ENCODE measurements around the gene OPRL1. TPM values are rescaled to one million over a fixed set of nuclear protein-coding genes. Genes with fewer than 3 reads are reported as not detected.

Gene OPRL1
- total RNA-seq, 1 donor from 2014 or later: 0.06 TPM

DNA sequence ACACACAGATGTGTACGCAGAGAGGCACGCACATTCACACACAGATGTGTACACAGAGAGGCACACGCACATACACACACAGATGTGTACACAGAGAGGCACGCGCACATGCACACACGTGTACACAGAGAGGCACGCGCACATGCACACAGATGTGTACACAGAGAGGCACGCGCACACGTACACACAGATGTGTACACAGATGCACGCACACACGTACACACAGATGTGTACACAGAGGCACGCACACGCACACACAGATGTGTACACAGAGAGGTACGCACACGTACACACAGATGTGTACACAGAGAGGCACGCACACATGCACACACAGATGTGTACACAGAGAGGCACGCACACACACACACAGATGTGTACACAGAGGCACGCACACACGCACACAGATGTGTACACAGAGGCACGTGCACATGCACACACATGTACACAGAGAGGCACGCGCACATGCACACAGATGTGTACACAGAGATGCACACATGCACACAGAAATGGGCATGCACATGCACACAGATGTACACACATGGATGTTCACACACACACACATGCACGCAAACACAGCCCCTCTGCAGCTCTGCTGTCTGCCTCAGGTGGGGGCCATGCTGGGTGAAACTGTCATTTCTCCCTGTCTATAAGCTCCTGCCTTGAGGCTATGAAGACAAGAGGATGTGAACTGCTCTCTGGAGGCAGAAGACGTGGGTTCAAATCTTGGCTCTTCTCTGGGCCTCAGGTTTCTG is 70.1 kb downstream of the OPRL1 start:
- no peak for DNase-seq (ENCODE audit: low read depth)
- TF ChIP-seq CTCF (conservative IDR thresholded peaks at IDR 0.05; ENCODE audit: low read depth, low read length): no peak
- no peak overlapping the region for H3K4me3 ChIP-seq (ENCODE audit: low read depth, low read length)

Other genes starting within 250 kb of the OPRL1 start
- 0.58 and 0.72 TPM in 2 replicates for gene ZBTB46, start 248.8 kb upstream of the OPRL1 start, total RNA-seq
- not detected in 2 replicates for gene ABHD16B, start 218.6 kb upstream of the OPRL1 start, total RNA-seq
- gene TPD52L2, start 214.8 kb upstream of the OPRL1 start, total RNA-seq: 112 and 128 TPM in 2 replicates
- 46.1 and 46.4 TPM in 2 replicates for gene DNAJC5, start 185.0 kb upstream of the OPRL1 start, total RNA-seq
- 16.2 and 35.7 TPM in 2 replicates for gene UCKL1, start 123.7 kb upstream of the OPRL1 start, total RNA-seq
- 5.2 and 6.9 TPM in 2 replicates for gene ZNF512B, start 110.2 kb upstream of the OPRL1 start, total RNA-seq
- 9.5 and 10.8 TPM in 2 replicates for gene SAMD10, start 100.4 kb upstream of the OPRL1 start, total RNA-seq
- gene PRPF6, start 99.0 kb upstream of the OPRL1 start, total RNA-seq: 56.6 and 62.4 TPM in 2 replicates
- under 0.01 TPM in 1 of 2 replicates, not detected in the other for gene C20orf204, start 43.9 kb upstream of the OPRL1 start, total RNA-seq
- gene SOX18, start 30.4 kb upstream of the OPRL1 start, total RNA-seq: not detected in 2 replicates
- 11.9 and 14.6 TPM in 2 replicates for gene TCEA2, start 16.9 kb upstream of the OPRL1 start, total RNA-seq
- 19.7 and 21.8 TPM in 2 replicates for gene RGS19, start 564 bp upstream of the OPRL1 start, total RNA-seq
- gene LKAAEAR1, start 4.3 kb downstream of the OPRL1 start, total RNA-seq: not detected in 2 replicates
- not detected in 2 replicates for gene NPBWR2, start 27.5 kb downstream of the OPRL1 start, total RNA-seq
- gene MYT1, start 84.4 kb downstream of the OPRL1 start, total RNA-seq: not detected in 2 replicates
- gene PCMTD2, start 175.7 kb downstream of the OPRL1 start, total RNA-seq: 15.9 and 44.7 TPM in 2 replicates

Data from epithelial cell of proximal tubule (primary cell).